HFFc6 (cell line): ENCODE measurements around the gene EIF6. TPM values are rescaled to one million over a fixed set of nuclear protein-coding genes. Genes with fewer than 3 reads are reported as not detected.

Experiments
- DNase-seq: peaks from one replicate; pipeline ENCODE4 v3.0.0-alpha.2; 2018
- H3K27ac Mint-ChIP-seq: 2 replicates; pipeline ENCODE4 v1.8.0; 2020; ENCODE audit warnings: mild to moderate bottlenecking, mixed read lengths
- H3K27me3 Mint-ChIP-seq: 2 replicates; pipeline ENCODE4 v1.8.0; 2021; ENCODE audit warnings: mild to moderate bottlenecking, moderate library complexity, mixed read lengths; ENCODE audit not compliant: insufficient read depth
- H3K36me3 Mint-ChIP-seq: 2 replicates; pipeline ENCODE4 v1.8.0; 2021; ENCODE audit warnings: low read depth, mixed read lengths
- H3K4me1 Mint-ChIP-seq: 2 replicates; pipeline ENCODE4 v1.8.0; 2020; ENCODE audit warnings: low read depth, mixed read lengths
- H3K4me3 Mint-ChIP-seq: 2 replicates; pipeline ENCODE4 v1.8.0; 2020; ENCODE audit warnings: mild to moderate bottlenecking, moderate library complexity, mixed read lengths
- H3K9me3 Mint-ChIP-seq: 2 replicates; pipeline ENCODE4 v1.8.0; 2020; ENCODE audit warnings: mild to moderate bottlenecking, mixed read lengths
- total RNA-seq, 6 experiments: library from RNA; stranded (reverse); fragmentation: NEBNext Ultra II Directional; extraction: Animal tissue kit (Norgen Biotek cat#: 25700); gene quantifications; 2 replicates in 1 of 6; 3 replicates in 5 of 6; pipeline ENCODE4 v1.2.3, GENCODE V29; 2021
- TF ChIP-seq, protein P1 (sequence below): fragments of 200-600 bp; sonication (generic); IDR thresholded peaks from 2 replicates; pipeline ENCODE4 v1.5.0; 2021; ENCODE audit warnings: antibody characterized with exemption, mild to moderate bottlenecking

EIF6 gene
- total RNA-seq, 6 experiments from 2014 or later, result 176 to 194 (median 185) TPM

DNA sequence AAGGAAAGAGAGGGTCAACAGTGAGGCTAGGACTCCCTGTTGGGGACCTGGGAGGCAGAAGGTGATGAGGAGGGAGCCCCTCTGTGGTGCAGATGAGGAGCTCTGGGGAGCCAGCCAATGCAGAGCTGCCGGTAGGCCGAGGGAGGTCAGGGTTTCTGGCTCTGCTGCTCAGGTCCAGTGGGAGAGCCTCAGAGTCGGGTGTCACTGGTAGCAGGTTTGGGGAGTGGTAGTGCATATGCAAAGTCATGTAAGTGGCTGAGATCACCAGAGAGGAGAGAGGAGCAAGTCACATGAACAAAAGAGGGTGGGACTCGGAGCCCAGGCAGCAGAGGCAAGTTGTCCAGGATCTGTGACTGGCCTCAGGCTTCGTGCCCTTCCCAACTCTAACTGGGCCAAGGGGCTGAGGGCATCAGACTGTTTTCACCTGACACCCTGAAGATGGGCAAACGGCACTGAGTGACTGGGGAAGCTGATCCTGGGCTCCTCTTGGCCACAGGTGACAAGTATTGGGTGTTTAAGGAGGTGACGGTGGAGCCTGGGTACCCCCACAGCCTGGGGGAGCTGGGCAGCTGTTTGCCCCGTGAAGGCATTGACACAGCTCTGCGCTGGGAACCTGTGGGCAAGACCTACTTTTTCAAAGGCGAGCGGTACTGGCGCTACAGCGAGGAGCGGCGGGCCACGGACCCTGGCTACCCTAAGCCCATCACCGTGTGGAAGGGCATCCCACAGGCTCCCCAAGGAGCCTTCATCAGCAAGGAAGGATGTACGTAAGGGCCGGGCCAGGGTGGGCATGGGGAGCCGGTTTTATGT is 13.3 kb downstream of the EIF6 start:
- Mint-ChIP-seq H3K27me3 (no peaks in the 10 kb centered on the region; the same call in 1 of the 2 replicates), H3K9me3 (no peaks in the 10 kb centered on the region), H3K36me3 (no peaks in the 10 kb centered on the region), H3K4me1 (peaks cover 21% of the 10 kb centered on the region), H3K27ac (peak overlapping the region; percentile 25; the same call in 1 of the 2 replicates), H3K4me3 (no peak overlapping the region)
- TF ChIP-seq, protein P1, sequence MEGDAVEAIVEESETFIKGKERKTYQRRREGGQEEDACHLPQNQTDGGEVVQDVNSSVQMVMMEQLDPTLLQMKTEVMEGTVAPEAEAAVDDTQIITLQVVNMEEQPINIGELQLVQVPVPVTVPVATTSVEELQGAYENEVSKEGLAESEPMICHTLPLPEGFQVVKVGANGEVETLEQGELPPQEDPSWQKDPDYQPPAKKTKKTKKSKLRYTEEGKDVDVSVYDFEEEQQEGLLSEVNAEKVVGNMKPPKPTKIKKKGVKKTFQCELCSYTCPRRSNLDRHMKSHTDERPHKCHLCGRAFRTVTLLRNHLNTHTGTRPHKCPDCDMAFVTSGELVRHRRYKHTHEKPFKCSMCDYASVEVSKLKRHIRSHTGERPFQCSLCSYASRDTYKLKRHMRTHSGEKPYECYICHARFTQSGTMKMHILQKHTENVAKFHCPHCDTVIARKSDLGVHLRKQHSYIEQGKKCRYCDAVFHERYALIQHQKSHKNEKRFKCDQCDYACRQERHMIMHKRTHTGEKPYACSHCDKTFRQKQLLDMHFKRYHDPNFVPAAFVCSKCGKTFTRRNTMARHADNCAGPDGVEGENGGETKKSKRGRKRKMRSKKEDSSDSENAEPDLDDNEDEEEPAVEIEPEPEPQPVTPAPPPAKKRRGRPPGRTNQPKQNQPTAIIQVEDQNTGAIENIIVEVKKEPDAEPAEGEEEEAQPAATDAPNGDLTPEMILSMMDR, result no peak
- DNase-seq, result no peak

DNA sequence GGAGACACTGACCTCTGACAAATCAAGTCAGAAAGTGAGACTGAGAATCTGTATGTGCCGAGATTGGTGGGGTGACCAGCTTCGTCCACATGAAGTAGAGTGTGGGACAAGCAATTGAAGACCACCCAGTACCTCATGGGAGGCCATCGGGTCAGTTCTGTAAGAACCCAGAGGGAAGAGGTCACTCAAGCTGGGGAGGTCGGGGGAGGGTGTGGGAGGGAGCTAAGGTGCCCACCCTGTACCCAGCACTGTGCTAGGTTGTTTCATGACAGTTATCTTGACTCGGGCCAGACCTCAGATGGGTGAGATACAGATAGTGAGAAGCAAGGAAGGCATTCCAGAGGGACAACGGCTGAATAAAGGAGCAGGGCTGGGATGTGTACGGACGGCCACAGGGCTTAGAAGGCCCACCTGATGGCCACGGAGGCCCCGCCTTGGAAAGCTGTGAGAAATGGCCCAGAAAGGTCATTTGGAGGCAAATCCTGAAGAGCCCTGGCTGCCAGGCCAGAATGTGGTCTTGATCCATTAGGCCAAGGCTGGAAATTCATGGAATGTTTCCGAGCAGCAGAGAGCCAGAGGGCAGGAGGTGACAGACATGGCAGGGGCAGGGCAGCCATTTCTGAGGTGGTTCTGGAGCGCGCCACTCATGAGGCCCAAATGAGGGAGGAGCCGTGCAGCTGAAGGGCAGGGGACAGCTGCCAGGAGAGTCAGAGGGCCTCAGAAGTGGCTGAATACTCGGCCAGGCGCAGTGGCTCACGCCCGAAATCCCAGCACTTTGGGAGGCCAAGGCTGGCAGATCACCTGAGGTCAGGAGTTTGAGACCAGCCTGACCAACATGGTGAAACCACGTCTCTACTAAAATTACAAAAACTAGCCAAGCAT is 14.3 kb downstream of the EIF6 start:
- Mint-ChIP-seq H3K27me3 (no peaks in the 10 kb centered on the region; the same call in 1 of the 2 replicates), H3K27ac (no peak overlapping the region; the same call in 1 of the 2 replicates), H3K4me1 (peaks cover 21% of the 10 kb centered on the region), H3K4me3 (no peak overlapping the region), H3K36me3 (no peaks in the 10 kb centered on the region), H3K9me3 (no peaks in the 10 kb centered on the region)
- TF ChIP-seq, protein P1, result no peak
- no peak for DNase-seq

DNA sequence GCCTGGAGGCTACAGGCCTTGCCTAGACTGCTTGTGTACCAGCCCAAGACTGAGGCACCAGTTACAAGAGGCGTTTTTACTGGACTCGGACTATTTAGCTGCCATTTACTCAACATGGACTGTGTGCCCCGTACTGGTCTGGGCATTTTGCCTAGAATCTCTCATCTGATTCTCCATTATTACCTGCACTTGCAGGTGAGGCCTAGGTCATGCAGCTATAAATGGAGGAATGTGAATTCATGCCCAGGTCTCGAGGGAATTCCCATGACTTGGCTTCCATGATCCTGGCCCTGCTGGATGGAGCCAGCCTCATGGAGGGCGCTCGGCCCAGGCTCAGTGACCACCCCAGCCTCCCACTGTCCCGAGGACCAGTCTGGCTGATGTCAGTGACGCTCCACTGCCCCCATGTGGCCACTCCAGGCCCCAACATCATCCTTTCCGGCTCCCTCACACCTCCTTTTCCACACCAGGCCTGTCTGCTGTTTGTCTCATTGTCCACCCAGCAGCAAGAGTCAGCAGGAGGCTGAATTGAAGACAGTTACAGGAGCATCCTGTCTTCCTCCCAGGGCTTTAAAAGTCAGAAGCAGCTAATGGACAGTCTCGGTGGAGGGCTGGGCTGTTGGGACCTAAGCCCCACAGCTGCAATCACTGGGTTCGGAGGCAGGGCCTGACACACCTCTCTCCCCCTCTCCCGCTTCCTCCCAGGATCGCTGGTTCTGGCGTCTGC is 15.4 kb downstream of the EIF6 start:
- H3K4me3 Mint-ChIP-seq, result no peak overlapping the region

DNA sequence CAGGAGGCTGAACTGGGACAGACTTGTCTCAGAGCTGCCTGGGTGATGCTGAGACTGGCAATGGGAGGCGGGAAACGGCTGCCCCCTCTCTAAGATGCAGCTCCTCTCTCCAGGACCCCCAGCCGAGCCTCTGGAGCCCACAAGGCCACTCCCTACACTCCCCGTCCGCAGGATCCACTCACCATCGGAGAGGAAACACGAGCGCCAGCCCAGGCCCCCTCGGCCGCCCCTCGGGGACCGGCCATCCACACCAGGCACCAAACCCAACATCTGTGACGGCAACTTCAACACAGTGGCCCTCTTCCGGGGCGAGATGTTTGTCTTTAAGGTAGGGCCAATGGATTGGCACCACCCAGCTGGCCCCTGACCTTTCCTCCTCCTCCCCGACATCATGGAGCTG is 17.5 kb downstream of the EIF6 start:
- no peak for DNase-seq
- TF ChIP-seq, protein P1, result no peak
- H3K4me3 Mint-ChIP-seq, result no peak overlapping the region
- no peaks in the 10 kb centered on the region for H3K36me3 Mint-ChIP-seq
- H3K27ac Mint-ChIP-seq, result no peak overlapping the region
- H3K4me1 Mint-ChIP-seq, result peaks cover 28% of the 10 kb centered on the region
- no peaks in the 10 kb centered on the region for H3K9me3 Mint-ChIP-seq
- no peaks in the 10 kb centered on the region; the same call in none of the 2 replicates for H3K27me3 Mint-ChIP-seq

More for the DNA sequence above, 15.4 kb downstream of the EIF6 start:
- DNase-seq, result peak; percentile 59
- TF ChIP-seq, protein P1, result peak; percentile 90
- Mint-ChIP-seq H3K4me1 (peaks cover 21% of the 10 kb centered on the region), H3K36me3 (no peaks in the 10 kb centered on the region), H3K27me3 (no peaks in the 10 kb centered on the region; the same call in 1 of the 2 replicates), H3K9me3 (no peaks in the 10 kb centered on the region), H3K27ac (no peak overlapping the region)

DNA sequence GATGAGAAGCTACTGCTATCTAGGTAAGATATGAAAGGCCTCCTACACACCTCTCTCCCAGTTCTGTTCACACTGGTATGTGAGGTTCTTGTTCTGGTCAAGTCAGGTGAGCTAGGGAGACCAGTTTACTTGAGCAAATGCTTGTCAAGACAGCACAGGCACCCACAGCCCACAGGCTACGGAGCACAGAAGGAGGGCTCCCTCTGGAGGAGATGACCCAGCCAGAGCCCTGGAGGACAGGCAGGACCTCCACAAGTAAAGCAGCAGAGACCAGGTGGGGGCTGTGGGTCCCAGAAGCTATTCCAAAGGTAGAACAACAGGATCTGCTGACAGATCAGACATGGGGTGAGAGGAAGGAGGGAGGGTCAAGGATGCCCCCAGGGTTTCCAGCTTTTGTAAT is 19.8 kb downstream of the EIF6 start:
- TF ChIP-seq, protein P1, result peak; percentile 51; the same call in 1 of the 2 replicates
- H3K27ac Mint-ChIP-seq, result no peak overlapping the region
- H3K4me3 Mint-ChIP-seq, result no peak overlapping the region
- no peaks in the 10 kb centered on the region; the same call in none of the 2 replicates for H3K27me3 Mint-ChIP-seq
- no peaks in the 10 kb centered on the region for H3K9me3 Mint-ChIP-seq
- no peak for DNase-seq
- H3K36me3 Mint-ChIP-seq, result no peaks in the 10 kb centered on the region
- H3K4me1 Mint-ChIP-seq, result peaks cover 22% of the 10 kb centered on the region
